Vagina (tissue), 2 donors: ENCODE results near the gene LMAN1. TPM values are rescaled to one million over a fixed set of nuclear protein-coding genes. Genes with fewer than 3 reads are reported as not detected.

Experiments used
- DNase-seq, 2 donors: peaks; one replicate each; pipeline ENCODE4 v3.0.0-alpha.2; 2017; ENCODE audit errors: extremely low spot score in 2 of 2
- H3K27ac ChIP-seq: fragments of 200-600 bp; sonication (generic); one replicate; pipeline ENCODE4 v1.5.1; 2019
- H3K27me3 ChIP-seq: fragments of 200-600 bp; sonication (generic); one replicate; pipeline ENCODE4 v1.5.1; 2019
- H3K36me3 ChIP-seq, 2 donors: fragments of 200-600 bp; sonication (generic); one replicate each; pipeline ENCODE4 v1.5.1; 2017 to 2019
- H3K4me1 ChIP-seq: fragments of 200-600 bp; sonication (generic); one replicate; pipeline ENCODE4 v1.5.1; 2019
- H3K4me3 ChIP-seq, 2 donors: fragments of 200-600 bp; sonication (generic); 1 replicate in 1 of 2; 2 replicates in 1 of 2; pipeline ENCODE4 v1.5.1; 2016 to 2019
- H3K9me3 ChIP-seq: fragments of 200-600 bp; sonication (generic); one replicate; pipeline ENCODE4 v1.5.1; 2019
- POLR2A ChIP-seq, 2 donors: fragments of 450-650 bp; IDR thresholded peaks; one replicate each; pipeline ENCODE4 v1.6.1; 2017; ENCODE audit warnings: antibody characterized with exemption in 2 of 2, mild to moderate bottlenecking in 2 of 2, moderate library complexity in 2 of 2
- POLR2AphosphoS5 ChIP-seq, 2 donors: sonication (generic); formaldehyde crosslinking; IDR thresholded peaks; one replicate each; pipeline ENCODE4 v1.9.0; 2017; ENCODE audit warnings: antibody characterized with exemption in 2 of 2, mild to moderate bottlenecking in 2 of 2, low read depth in 1 of 2; ENCODE audit not compliant: insufficient read depth in 1 of 2
- intact Hi-C: fragments of 100-400 bp; cut with DNase I; formaldehyde crosslinking; loops from one replicate; pipeline ENCODE4 v1.15.1; 2023
- total RNA-seq: library from RNA; depleted of rRNA; stranded (reverse); fragments of >200 nt; gene quantifications from one replicate; pipeline ENCODE4 v1.2.3, GENCODE V29; 2016
- TF ChIP-seq, protein P1 (sequence below), 3 experiments: fragments of 450-650 bp in 2 of 3; fragments of 200-600 bp in 1 of 3; sonication (generic) in 1 of 3; IDR thresholded peaks; one replicate each; pipeline ENCODE4 v1.5.1; 2017 to 2019; ENCODE audit warnings: antibody characterized with exemption in 3 of 3, mild to moderate bottlenecking in 2 of 3, moderate library complexity in 2 of 3

The LMAN1 gene
- total RNA-seq, 1 donor from 2014 or later, result 52.8 TPM

DNA sequence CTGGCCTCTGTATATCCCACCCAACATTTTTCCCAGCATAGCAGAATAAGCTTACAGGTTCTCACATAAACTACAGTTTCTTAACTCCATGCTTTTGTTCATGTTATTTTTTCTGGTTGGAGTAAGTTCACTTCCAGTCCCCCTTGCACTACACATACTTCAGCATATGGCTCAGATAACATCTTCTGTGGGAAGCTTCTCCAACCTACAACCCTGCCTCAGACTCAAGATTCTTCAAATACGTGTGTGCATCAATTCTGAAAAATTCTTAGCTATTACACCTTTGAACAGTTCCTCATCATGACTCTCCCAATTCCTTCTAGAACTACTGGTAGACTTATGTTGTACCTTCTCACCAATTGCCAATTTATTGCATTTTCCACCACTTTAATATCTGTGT is 33.1 kb downstream of the LMAN1 start:
- DNase-seq, result no peak
- H3K9me3 ChIP-seq, result no peaks in the 10 kb centered on the region
- TF ChIP-seq POLR2AphosphoS5 (IDR thresholded peaks at IDR 0.05; ENCODE audit: insufficient read depth in 1 of 2, low read depth in 1 of 2), result no peak
- TF ChIP-seq, protein P1, sequence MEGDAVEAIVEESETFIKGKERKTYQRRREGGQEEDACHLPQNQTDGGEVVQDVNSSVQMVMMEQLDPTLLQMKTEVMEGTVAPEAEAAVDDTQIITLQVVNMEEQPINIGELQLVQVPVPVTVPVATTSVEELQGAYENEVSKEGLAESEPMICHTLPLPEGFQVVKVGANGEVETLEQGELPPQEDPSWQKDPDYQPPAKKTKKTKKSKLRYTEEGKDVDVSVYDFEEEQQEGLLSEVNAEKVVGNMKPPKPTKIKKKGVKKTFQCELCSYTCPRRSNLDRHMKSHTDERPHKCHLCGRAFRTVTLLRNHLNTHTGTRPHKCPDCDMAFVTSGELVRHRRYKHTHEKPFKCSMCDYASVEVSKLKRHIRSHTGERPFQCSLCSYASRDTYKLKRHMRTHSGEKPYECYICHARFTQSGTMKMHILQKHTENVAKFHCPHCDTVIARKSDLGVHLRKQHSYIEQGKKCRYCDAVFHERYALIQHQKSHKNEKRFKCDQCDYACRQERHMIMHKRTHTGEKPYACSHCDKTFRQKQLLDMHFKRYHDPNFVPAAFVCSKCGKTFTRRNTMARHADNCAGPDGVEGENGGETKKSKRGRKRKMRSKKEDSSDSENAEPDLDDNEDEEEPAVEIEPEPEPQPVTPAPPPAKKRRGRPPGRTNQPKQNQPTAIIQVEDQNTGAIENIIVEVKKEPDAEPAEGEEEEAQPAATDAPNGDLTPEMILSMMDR (IDR thresholded peaks at IDR 0.05), result no peak
- no peak for TF ChIP-seq POLR2A (IDR thresholded peaks at IDR 0.05)
- intact Hi-C loops, result loop anchor here (10.0 kb wide), 1 partner anchor 871 kb away; no protein-coding TSS in a partner anchor
- no peak overlapping the region for H3K4me3 ChIP-seq
- H3K4me1 ChIP-seq, result no peaks in the 10 kb centered on the region
- H3K27ac ChIP-seq, result no peak overlapping the region
- H3K36me3 ChIP-seq, result peaks cover 0 to 24% of the 10 kb centered on the region in 2 donors
- H3K27me3 ChIP-seq, result no peaks in the 10 kb centered on the region

DNA sequence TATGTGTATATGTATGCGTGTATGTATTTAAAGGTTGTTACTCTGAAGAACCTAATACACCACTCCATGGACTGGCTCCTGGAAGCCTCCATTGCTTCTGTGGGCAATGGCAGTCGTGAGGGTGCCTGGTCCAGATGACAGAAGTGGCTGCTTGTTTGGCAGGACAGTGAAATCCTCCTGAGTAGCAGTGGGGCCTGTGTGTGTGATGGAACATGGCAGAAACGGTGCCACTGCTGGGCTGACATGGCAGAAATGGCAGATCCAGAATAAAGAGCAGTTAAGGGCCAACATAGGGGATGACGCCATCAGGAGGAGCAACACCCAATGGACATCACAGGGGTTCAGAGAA is 34.5 kb downstream of the LMAN1 start:
- DNase-seq, result no peak
- no peaks in the 10 kb centered on the region for H3K9me3 ChIP-seq
- no peaks in the 10 kb centered on the region for H3K27me3 ChIP-seq
- TF ChIP-seq POLR2AphosphoS5 (IDR thresholded peaks at IDR 0.05; ENCODE audit: insufficient read depth in 1 of 2, low read depth in 1 of 2) (no peak), POLR2A (IDR thresholded peaks at IDR 0.05) (no peak)
- TF ChIP-seq, protein P1 (IDR thresholded peaks at IDR 0.05), result no peak
- H3K27ac ChIP-seq, result no peak overlapping the region
- H3K36me3 ChIP-seq, result peaks cover 0 to 18% of the 10 kb centered on the region in 2 donors
- intact Hi-C loops, result loop anchor here (10.0 kb wide), 1 partner anchor 870 kb away; no protein-coding TSS in a partner anchor
- no peaks in the 10 kb centered on the region for H3K4me1 ChIP-seq
- no peak overlapping the region for H3K4me3 ChIP-seq

DNA sequence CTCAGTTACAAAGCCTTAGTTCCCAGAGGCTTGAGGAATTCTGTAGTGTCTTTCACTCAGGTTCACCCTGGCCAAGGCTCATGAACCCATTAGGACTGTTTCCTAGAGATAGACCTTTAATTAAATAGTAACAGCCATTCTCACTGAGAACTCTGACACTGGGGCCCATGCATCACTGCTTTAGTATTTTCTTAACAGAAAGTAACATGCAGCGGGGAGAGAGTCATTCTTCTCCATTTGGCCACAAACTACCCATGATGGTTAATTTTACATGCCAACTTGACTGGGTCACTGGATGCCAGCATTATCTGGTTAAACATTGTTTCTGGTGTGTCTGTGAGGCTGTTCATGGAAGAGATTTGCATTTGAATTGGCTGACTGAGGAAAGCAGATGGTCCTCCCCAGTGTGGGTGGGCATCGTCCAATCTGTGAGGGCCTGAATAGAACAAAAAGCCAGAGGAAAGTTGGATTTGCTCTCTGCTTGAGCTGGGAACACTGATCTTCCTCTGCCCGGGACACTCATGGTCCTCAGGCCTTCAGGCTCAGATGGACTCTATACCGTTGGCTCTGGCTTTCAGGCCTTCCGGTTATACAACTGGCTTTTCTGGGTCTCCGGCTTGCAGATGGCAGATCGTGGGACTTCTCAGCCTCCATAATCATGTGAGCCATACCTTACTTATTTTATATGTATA is 35.0 kb downstream of the LMAN1 start:
- no peaks in the 10 kb centered on the region for H3K9me3 ChIP-seq
- TF ChIP-seq POLR2A (IDR thresholded peaks at IDR 0.05), result no peak
- TF ChIP-seq, protein P1 (IDR thresholded peaks at IDR 0.05), result no peak
- no peak for TF ChIP-seq POLR2AphosphoS5 (IDR thresholded peaks at IDR 0.05; ENCODE audit: insufficient read depth in 1 of 2, low read depth in 1 of 2)
- peaks cover 0 to 18% of the 10 kb centered on the region in 2 donors for H3K36me3 ChIP-seq
- no peak overlapping the region for H3K4me3 ChIP-seq
- no peaks in the 10 kb centered on the region for H3K27me3 ChIP-seq
- H3K4me1 ChIP-seq, result no peaks in the 10 kb centered on the region
- intact Hi-C loops, result loop anchor here (10.0 kb wide), 1 partner anchor 869 kb away; no protein-coding TSS in a partner anchor
- DNase-seq, result no peak
- H3K27ac ChIP-seq, result no peak overlapping the region

DNA sequence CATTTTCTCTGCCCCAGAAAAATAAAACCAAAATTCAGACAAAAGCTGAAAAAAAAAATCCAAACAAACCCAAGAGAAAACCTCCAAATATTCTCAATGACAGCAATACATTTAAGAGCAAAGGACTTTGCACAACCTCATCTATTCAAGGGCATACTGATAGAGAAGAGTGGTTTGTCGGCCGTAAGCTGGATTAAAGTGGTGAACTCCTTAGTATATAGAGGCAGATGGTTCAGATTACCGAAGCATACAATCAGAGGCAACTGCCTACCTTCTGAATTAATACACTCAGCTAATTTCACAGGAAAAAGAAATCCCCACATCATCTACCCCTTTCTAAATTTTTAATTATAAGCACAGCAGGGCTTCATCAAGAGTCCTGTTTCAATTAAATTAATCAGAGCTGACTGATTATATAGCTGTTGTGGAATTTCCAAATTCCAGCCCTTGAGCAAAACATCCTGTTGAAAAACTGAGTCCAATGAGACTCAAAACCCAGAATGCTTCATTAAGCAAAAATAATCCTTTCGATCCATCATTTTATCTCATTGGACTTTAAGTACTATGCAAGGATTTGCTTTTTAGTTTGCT is 40.5 kb downstream of the LMAN1 start, which contains the start of gene CPLX4:
Gene CPLX4, minus strand, starts transcription at position 190 of the 591 bp plus-strand sequence. Its CDS starts 187 bp downstream, at position 3.
- H3K36me3 ChIP-seq, result no peaks in the 10 kb centered on the region
- no peaks in the 10 kb centered on the region for H3K9me3 ChIP-seq
- no peaks in the 10 kb centered on the region for H3K27me3 ChIP-seq
- DNase-seq, result no peak
- intact Hi-C loops, result no loop called here
- no peak within 1 kb of the TSS for H3K27ac ChIP-seq
- H3K4me3 ChIP-seq, result no peak within 1 kb of the TSS
- H3K4me1 ChIP-seq, result no peaks in the 10 kb centered on the region
- TF ChIP-seq POLR2AphosphoS5 (IDR thresholded peaks at IDR 0.05; ENCODE audit: insufficient read depth in 1 of 2, low read depth in 1 of 2), result no peak
- TF ChIP-seq, protein P1 (IDR thresholded peaks at IDR 0.05), result no peak
- no peak for TF ChIP-seq POLR2A (IDR thresholded peaks at IDR 0.05)

DNA sequence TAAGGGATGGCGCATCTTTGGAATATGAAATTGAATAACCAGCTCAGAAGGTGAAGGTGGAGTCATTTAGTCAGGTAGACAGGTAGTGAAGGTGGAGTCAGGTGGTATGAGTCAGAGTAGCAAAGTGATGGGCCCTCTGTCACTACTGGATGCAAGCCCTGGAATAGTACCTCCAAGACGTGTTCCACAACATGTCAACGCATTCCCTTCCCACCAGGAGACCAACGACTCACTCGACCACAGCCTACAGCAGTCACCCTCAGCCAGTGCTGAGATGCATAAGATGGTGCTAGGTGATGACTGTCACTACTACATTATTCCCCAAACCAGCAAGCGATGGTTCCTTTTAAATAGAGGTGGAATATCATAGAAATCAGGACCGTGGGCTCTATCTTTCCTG is 47.4 kb downstream of the LMAN1 start:
- no peak overlapping the region for H3K4me3 ChIP-seq
- H3K27ac ChIP-seq, result no peak overlapping the region
- intact Hi-C loops, result no loop called here
- DNase-seq, result no peak
- H3K27me3 ChIP-seq, result no peaks in the 10 kb centered on the region
- H3K4me1 ChIP-seq, result peaks cover 5% of the 10 kb centered on the region
- no peaks in the 10 kb centered on the region for H3K36me3 ChIP-seq
- no peaks in the 10 kb centered on the region for H3K9me3 ChIP-seq
- TF ChIP-seq POLR2A (IDR thresholded peaks at IDR 0.05) (no peak), POLR2AphosphoS5 (IDR thresholded peaks at IDR 0.05; ENCODE audit: insufficient read depth in 1 of 2, low read depth in 1 of 2) (no peak)
- TF ChIP-seq, protein P1 (IDR thresholded peaks at IDR 0.05), result no peak
